Fibroblast of lung (primary cell): Measurements from ENCODE around the gene SELENOI. TPM values are rescaled to one million over a fixed set of nuclear protein-coding genes. Genes with fewer than 3 reads are reported as not detected.

Experiments used
- DNase-seq, 2 donors: peaks; one replicate each; pipeline versions ENCODE4 v3.0.0 to v3.0.0-alpha.2; 2010; ENCODE audit warnings: low read depth in 2 of 2
- H2AFZ ChIP-seq: 2 replicates; pipeline ENCODE4 v1.5.1; 2012; ENCODE audit warnings: low read length, control low read depth, inconsistent platforms
- H3K27ac ChIP-seq: 2 replicates; pipeline ENCODE4 v1.5.1; 2011; ENCODE audit warnings: low read length, control low read depth; ENCODE audit not compliant: insufficient read depth
- H3K27me3 ChIP-seq: 2 replicates; pipeline ENCODE4 v1.5.1; 2011; ENCODE audit warnings: mild to moderate bottlenecking, low read length; ENCODE audit not compliant: control insufficient read depth, insufficient read depth
- H3K36me3 ChIP-seq: 2 replicates; pipeline ENCODE4 v1.5.1; 2011; ENCODE audit warnings: low read length; ENCODE audit not compliant: control insufficient read depth, insufficient read depth
- H3K4me1 ChIP-seq: 2 replicates; pipeline ENCODE4 v1.5.1; 2011; ENCODE audit warnings: low read length; ENCODE audit not compliant: control insufficient read depth, insufficient read depth; ENCODE audit errors: extremely low read depth
- H3K4me2 ChIP-seq: 2 replicates; pipeline ENCODE4 v1.5.1; 2011; ENCODE audit warnings: low read length, control low read depth; ENCODE audit not compliant: insufficient read depth; ENCODE audit errors: extremely low read depth
- H3K4me3 ChIP-seq, 4 experiments: fragments of 200-600 bp in 1 of 4; sonication (generic) in 1 of 4; replicated peaks in 1 of 4; 2 replicates each; pipeline ENCODE4 v1.5.1; 2011 to 2016; ENCODE audit warnings: low read length in 4 of 4, low read depth in 3 of 4, mild to moderate bottlenecking in 3 of 4, control low read depth in 2 of 4, inconsistent platforms in 1 of 4, mixed read lengths in 1 of 4; ENCODE audit not compliant: insufficient read depth in 1 of 4; ENCODE audit errors: control extremely low read depth in 1 of 4
- H3K79me2 ChIP-seq: 2 replicates; pipeline ENCODE4 v1.5.1; 2012; ENCODE audit warnings: mild to moderate bottlenecking, low read length, inconsistent platforms; ENCODE audit not compliant: control insufficient read depth, insufficient read depth
- H3K9ac ChIP-seq: 2 replicates; pipeline ENCODE4 v1.5.1; 2011; ENCODE audit warnings: mild to moderate bottlenecking, low read length, control low read depth; ENCODE audit not compliant: insufficient read depth
- H3K9me3 ChIP-seq: 2 replicates; pipeline ENCODE4 v1.5.1; 2012; ENCODE audit warnings: low read depth, low read length; ENCODE audit not compliant: control insufficient read depth, insufficient read depth
- H4K20me1 ChIP-seq: 2 replicates; pipeline ENCODE4 v1.5.1; 2011; ENCODE audit warnings: low read length; ENCODE audit not compliant: control insufficient read depth, insufficient read depth; ENCODE audit errors: extremely low read depth
- EZH2 ChIP-seq: IDR thresholded peaks from 2 replicates; pipeline ENCODE4 v1.5.1; 2012; ENCODE audit warnings: low read length, control low read depth, mild to moderate bottlenecking; ENCODE audit errors: missing control alignments
- polyA plus RNA-seq, 2 donors: library from polyadenylated mRNA; depleted of rRNA in 1 of 2; stranded (reverse) in 1 of 2; unstranded in 1 of 2; fragments of >200 nt; gene quantifications; 2 replicates each; pipeline ENCODE4 v1.2.1, GENCODE V29; 2011 to 2012; ENCODE audit warnings: missing spikeins in 1 of 2
- total RNA-seq: library from RNA; depleted of rRNA; stranded (reverse); fragments of >200 nt; gene quantifications from 2 replicates; pipeline ENCODE4 v1.2.1, GENCODE V29; 2014
- TF ChIP-seq, protein P1 (sequence below), 2 donors: IDR thresholded peaks in 1 of 2; conservative IDR thresholded peaks in 1 of 2; 1 replicate in 1 of 2; 2 replicates in 1 of 2; pipeline ENCODE4 v1.5.1; 2011 to 2012; ENCODE audit warnings: low read length in 2 of 2, control low read depth in 1 of 2, inconsistent platforms in 1 of 2, low read depth in 1 of 2, mild to moderate bottlenecking in 1 of 2

SELENOI gene
- total and polyA plus RNA-seq, 2 donors (not counting 1 experiment from before 2014, with no cell fraction given) = 11.9 to 18.8 TPM

DNA sequence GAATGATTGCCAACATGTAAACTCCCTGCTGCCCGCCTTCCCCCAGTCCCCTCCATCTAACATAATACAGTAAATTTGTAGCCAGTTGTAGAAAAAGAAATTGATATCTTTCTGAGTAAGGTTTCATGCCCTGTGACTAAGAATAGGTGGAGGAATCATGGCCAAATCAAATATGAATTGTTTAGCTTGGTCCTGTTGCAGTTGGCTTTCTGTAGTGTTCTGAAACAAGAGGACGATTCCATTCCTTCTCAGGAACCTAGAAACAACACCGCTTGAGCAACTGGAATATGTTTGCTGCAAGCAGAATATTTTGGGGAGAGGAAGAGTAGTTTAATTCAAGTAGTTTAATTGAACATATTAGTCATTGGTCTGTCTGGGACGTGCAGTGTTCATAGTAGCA, 48.8 kb downstream of the SELENOI start:
- no peaks in the 10 kb centered on the region for H3K79me2 ChIP-seq
- peaks cover 6% of the 10 kb centered on the region for H3K36me3 ChIP-seq
- no peaks in the 10 kb centered on the region for H3K4me1 ChIP-seq
- no peaks in the 10 kb centered on the region for H3K9me3 ChIP-seq
- no peak overlapping the region for H3K4me3 ChIP-seq
- TF ChIP-seq, protein P1, sequence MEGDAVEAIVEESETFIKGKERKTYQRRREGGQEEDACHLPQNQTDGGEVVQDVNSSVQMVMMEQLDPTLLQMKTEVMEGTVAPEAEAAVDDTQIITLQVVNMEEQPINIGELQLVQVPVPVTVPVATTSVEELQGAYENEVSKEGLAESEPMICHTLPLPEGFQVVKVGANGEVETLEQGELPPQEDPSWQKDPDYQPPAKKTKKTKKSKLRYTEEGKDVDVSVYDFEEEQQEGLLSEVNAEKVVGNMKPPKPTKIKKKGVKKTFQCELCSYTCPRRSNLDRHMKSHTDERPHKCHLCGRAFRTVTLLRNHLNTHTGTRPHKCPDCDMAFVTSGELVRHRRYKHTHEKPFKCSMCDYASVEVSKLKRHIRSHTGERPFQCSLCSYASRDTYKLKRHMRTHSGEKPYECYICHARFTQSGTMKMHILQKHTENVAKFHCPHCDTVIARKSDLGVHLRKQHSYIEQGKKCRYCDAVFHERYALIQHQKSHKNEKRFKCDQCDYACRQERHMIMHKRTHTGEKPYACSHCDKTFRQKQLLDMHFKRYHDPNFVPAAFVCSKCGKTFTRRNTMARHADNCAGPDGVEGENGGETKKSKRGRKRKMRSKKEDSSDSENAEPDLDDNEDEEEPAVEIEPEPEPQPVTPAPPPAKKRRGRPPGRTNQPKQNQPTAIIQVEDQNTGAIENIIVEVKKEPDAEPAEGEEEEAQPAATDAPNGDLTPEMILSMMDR (conservative IDR thresholded peaks at IDR 0.05 in 1 of 2, IDR thresholded peaks at IDR 0.05 in 1 of 2; ENCODE audit: low read depth in 1 of 2, low read length in 2 of 2) = no peak
- no peak for TF ChIP-seq EZH2
- H2AFZ ChIP-seq = no peak overlapping the region
- no peak overlapping the region for H3K9ac ChIP-seq
- H3K4me2 ChIP-seq = no peak overlapping the region
- DNase-seq = peak; percentile 14 to 39
- H3K27me3 ChIP-seq = no peaks in the 10 kb centered on the region
- no peak overlapping the region for H3K27ac ChIP-seq
- no peaks in the 10 kb centered on the region for H4K20me1 ChIP-seq

DNA sequence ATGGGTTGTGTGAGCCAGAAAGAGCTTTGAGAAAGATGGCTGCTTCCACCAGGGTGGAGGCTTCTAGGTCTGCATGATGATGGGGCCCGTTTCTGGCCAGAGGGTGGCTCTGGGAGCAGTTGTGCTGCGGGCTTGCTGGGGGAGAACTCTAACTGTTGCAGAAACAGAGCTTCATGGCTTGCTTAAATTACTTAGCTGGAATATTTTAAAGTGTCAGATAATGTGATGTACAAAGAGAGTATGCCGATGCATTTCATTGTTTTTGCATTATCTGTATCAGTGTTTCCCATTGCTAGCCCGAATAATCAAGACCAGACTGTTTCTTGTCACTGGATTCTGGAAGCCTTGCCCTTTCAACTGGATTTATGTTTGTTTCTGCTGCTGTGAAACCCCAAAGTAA, 49.5 kb downstream of the SELENOI start:
- no peaks in the 10 kb centered on the region for H3K4me1 ChIP-seq
- H3K4me2 ChIP-seq = no peak overlapping the region
- no peak overlapping the region for H3K4me3 ChIP-seq
- H3K9ac ChIP-seq = no peak overlapping the region
- no peaks in the 10 kb centered on the region for H4K20me1 ChIP-seq
- no peaks in the 10 kb centered on the region for H3K9me3 ChIP-seq
- H3K36me3 ChIP-seq = peaks cover 6% of the 10 kb centered on the region
- no peaks in the 10 kb centered on the region for H3K79me2 ChIP-seq
- no peak overlapping the region for H2AFZ ChIP-seq
- no peak for DNase-seq
- TF ChIP-seq, protein P1 (conservative IDR thresholded peaks at IDR 0.05 in 1 of 2, IDR thresholded peaks at IDR 0.05 in 1 of 2; ENCODE audit: low read depth in 1 of 2, low read length in 2 of 2) = no peak
- no peak for TF ChIP-seq EZH2
- H3K27me3 ChIP-seq = no peaks in the 10 kb centered on the region
- H3K27ac ChIP-seq = no peak overlapping the region

DNA sequence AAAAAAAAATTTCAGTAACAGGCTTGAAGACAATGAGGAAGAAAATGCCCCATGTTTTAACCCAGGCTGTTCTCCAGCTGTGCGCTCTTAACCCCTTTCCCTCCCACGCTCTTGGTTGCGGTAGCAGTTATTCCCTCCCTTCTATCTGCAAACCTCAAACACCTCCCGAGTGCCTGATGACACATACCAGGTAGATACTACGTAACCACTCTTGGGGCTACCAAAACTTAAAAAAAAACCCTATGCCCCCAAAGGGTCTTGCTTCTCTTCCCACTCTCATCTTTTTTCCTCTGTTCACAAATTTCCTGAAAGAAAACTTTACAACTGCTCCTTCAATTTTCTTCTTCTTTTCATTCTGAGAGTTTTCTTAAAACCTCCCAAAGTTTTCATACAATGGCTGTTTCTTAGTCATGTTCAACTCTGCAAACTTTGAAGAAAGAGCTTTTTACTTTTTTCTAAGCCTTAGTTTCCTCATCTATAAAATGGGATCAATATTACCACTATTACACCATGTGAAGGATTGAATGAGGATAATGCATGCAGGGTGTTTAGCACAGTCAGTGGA, 50.9 kb downstream of the SELENOI start:
- no peak overlapping the region for H3K4me2 ChIP-seq
- no peak overlapping the region for H2AFZ ChIP-seq
- TF ChIP-seq EZH2 = no peak
- TF ChIP-seq, protein P1 (conservative IDR thresholded peaks at IDR 0.05 in 1 of 2, IDR thresholded peaks at IDR 0.05 in 1 of 2; ENCODE audit: low read depth in 1 of 2, low read length in 2 of 2) = no peak
- H3K27me3 ChIP-seq = no peaks in the 10 kb centered on the region
- H3K27ac ChIP-seq = no peak overlapping the region
- no peak for DNase-seq
- no peak overlapping the region for H3K4me3 ChIP-seq
- H3K4me1 ChIP-seq = no peaks in the 10 kb centered on the region
- H3K9me3 ChIP-seq = no peaks in the 10 kb centered on the region
- H3K9ac ChIP-seq = no peak overlapping the region
- H4K20me1 ChIP-seq = no peaks in the 10 kb centered on the region
- H3K36me3 ChIP-seq = peaks cover 4% of the 10 kb centered on the region
- H3K79me2 ChIP-seq = no peaks in the 10 kb centered on the region
